Measurements from ENCODE around the gene PDXK. TPM values are rescaled to one million over a fixed set of nuclear protein-coding genes. Genes with fewer than 3 reads are reported as not detected.

Gene PDXK
- total and polyA plus RNA-seq, 9 of the 15 experiments (the other 6 are each of a cell fraction or from before 2014, with no cell fraction given), result 5.6 to 162 (median 76.5) TPM

DNA sequence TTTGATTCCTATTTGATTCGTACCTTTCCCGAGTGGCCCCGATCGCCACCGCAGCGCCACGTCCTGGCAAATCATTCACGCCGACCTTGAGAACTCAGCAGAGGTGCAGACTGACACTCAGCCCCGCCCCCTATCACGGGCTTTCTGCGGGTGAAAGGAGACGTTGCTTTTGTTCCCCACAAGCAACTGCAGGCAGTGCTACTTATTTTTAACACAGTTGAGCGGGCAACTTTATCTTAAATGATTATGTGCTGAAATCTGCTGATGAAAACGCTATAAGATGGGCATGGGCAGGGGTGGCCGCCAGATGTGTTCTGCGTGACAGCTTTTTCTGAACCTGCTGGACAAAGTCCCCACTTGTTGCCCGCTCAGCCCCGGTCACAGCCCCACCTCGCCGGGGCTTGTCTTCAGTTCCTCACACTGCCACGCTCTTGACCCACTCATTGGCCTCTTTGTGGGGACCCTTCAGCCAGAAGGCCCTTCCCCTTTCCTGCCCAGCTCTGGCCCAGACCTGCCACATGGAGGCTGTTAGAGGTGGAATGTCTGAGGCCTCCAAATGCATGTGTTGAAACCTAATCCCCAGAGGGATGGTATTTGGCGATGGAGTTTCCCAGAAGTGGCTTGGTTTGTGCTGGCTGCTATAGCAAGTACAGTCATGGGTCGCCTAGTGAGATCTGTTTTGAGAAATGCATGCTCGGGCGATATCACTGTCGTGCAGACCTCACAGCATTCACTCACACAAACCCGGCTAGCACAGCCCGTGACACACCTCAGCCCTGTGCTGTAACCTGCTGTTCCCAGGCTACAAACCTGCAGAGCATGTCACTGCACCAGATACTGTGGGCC, 15.7 kb upstream of the PDXK start:
- Histone ChIP-seq H3K9me1 (ENCODE audit: control insufficient read depth, insufficient read depth, low read length) (no peaks in the 10 kb centered on the region), H3K9ac (ENCODE audit: insufficient read depth in 1 of 2, low read depth in 2 of 2, low read length in 2 of 2) (peak overlapping the region in 1 of 2 experiments; percentile 80; a peak in 2 of 4 replicates), H3K27ac (ENCODE audit: extremely low read depth, low read depth, low read length) (no peak overlapping the region), H3K27me3 (ENCODE audit: control insufficient read depth in 2 of 2, insufficient read depth in 2 of 2, low read length in 2 of 2) (no peaks in the 10 kb centered on the region; a peak in 1 of 5 replicates), H3K9me3 (replicated peaks; ENCODE audit: control insufficient read depth, insufficient read depth, low read depth, low read length) (no peaks in the 10 kb centered on the region), H3K4me3 (no peak overlapping the region), H3K79me2 (ENCODE audit: control insufficient read depth, insufficient read depth, low read length) (no peaks in the 10 kb centered on the region), H4K20me1 (replicated peaks; ENCODE audit: control insufficient read depth, insufficient read depth, low read length) (no peaks in the 10 kb centered on the region), H2AFZ (ENCODE audit: low read depth, low read length) (peak overlapping the region; percentile 69), H3K36me3 (ENCODE audit: control insufficient read depth, insufficient read depth, low read length) (no peaks in the 10 kb centered on the region), H3K4me2 (ENCODE audit: insufficient read depth, low read length) (peak overlapping the region; percentile 23; the same call in 1 of the 2 replicates), H3K4me1 (replicated peaks in 1 of 2; ENCODE audit: control insufficient read depth in 2 of 2, insufficient read depth in 2 of 2, low read length in 2 of 2) (peaks cover 18 to 40% of the 10 kb centered on the region in 2 experiments; a peak in 4 of 5 replicates)
- in situ Hi-C loops (cut with MboI) (no loop called here), intact Hi-C loops (cut with micrococcal nuclease) (no loop called here)
- CTCF ChIA-PET (ENCODE audit: low intra/inter-chr PET ratio), result no interaction called here
- POLR2A ChIA-PET, result interaction anchor here (0.6 to 2.2 kb wide), 6 partner anchors 10 to 116 kb away, joined by 3 to 6 read pairs (median 4); no protein-coding TSS in a partner anchor
- FAIRE-seq (peak; percentile 55), ATAC-seq (peak; percentile 69), DNase-seq (ENCODE audit: extremely low read depth in 1 of 4, low spot score in 3 of 4) (peak in 3 of 4 experiments; percentile 52 to 73 (median 61))
- 28% methylated on average over 29 of the region's 29 CpGs for WGBS (ENCODE audit: insufficient coverage, low coverage, missing lambda C conversion rate)
- peak in 1 of 2 experiments; percentile 40; a peak in 1 of 4 replicates for TF ChIP-seq SIN3A (IDR thresholded peaks at IDR 0.05; ENCODE audit: borderline replicate concordance in 2 of 2, control insufficient read depth in 1 of 2, low read depth in 2 of 2, low read length in 2 of 2)
- 0 out of 2 replicates have a peak, but pooled peaks have one; percentile 6 for TF ChIP-seq CBFA2T3 (IDR thresholded peaks at IDR 0.05)
- TF ChIP-seq, protein P1, sequence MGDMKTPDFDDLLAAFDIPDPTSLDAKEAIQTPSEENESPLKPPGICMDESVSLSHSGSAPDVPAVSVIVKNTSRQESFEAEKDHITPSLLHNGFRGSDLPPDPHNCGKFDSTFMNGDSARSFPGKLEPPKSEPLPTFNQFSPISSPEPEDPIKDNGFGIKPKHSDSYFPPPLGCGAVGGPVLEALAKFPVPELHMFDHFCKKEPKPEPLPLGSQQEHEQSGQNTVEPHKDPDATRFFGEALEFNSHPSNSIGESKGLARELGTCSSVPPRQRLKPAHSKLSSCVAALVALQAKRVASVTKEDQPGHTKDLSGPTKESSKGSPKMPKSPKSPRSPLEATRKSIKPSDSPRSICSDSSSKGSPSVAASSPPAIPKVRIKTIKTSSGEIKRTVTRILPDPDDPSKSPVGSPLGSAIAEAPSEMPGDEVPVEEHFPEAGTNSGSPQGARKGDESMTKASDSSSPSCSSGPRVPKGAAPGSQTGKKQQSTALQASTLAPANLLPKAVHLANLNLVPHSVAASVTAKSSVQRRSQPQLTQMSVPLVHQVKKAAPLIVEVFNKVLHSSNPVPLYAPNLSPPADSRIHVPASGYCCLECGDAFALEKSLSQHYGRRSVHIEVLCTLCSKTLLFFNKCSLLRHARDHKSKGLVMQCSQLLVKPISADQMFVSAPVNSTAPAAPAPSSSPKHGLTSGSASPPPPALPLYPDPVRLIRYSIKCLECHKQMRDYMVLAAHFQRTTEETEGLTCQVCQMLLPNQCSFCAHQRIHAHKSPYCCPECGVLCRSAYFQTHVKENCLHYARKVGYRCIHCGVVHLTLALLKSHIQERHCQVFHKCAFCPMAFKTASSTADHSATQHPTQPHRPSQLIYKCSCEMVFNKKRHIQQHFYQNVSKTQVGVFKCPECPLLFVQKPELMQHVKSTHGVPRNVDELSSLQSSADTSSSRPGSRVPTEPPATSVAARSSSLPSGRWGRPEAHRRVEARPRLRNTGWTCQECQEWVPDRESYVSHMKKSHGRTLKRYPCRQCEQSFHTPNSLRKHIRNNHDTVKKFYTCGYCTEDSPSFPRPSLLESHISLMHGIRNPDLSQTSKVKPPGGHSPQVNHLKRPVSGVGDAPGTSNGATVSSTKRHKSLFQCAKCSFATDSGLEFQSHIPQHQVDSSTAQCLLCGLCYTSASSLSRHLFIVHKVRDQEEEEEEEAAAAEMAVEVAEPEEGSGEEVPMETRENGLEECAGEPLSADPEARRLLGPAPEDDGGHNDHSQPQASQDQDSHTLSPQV (IDR thresholded peaks at IDR 0.05), result 0 out of 2 replicates have a peak, but pooled peaks have one; percentile 42
- no peak for TF ChIP-seq TEAD1 (CRISPR knock-in tag; IDR thresholded peaks at IDR 0.05)
- TF ChIP-seq SPI1 (IDR thresholded peaks at IDR 0.05; ENCODE audit: borderline replicate concordance, low read depth, low read length), result peak; percentile 23; the same call in 1 of the 2 replicates
- TF ChIP-seq, protein P2, sequence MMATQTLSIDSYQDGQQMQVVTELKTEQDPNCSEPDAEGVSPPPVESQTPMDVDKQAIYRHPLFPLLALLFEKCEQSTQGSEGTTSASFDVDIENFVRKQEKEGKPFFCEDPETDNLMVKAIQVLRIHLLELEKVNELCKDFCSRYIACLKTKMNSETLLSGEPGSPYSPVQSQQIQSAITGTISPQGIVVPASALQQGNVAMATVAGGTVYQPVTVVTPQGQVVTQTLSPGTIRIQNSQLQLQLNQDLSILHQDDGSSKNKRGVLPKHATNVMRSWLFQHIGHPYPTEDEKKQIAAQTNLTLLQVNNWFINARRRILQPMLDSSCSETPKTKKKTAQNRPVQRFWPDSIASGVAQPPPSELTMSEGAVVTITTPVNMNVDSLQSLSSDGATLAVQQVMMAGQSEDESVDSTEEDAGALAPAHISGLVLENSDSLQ (IDR thresholded peaks at IDR 0.05), result peak; percentile 63
- TF ChIP-seq MEIS2 (IDR thresholded peaks at IDR 0.05; ENCODE audit: partially characterized antibody), result peak; percentile 52
- no peak for TF ChIP-seq IRF2 (CRISPR knock-in tag; IDR thresholded peaks at IDR 0.05)
- TF ChIP-seq ESRRA (IDR thresholded peaks at IDR 0.05; ENCODE audit: borderline replicate concordance, low read depth), result peak; percentile 43; the same call in 1 of the 2 replicates
- peak; percentile 36 for TF ChIP-seq CXXC5 (CRISPR knock-in tag; IDR thresholded peaks at IDR 0.05)
- no peak for TF ChIP-seq RFX5 (IDR thresholded peaks at IDR 0.05; ENCODE audit: low read depth, low read length)
- no TSS peak for BruUV-seq (replicated peaks)

Measured in K562 (cell line).